Liver (tissue), 9 donors: ENCODE measurements around the gene ANK3. TPM values are rescaled to one million over a fixed set of nuclear protein-coding genes. Genes with fewer than 3 reads are reported as not detected.

Source experiments
- DNase-seq: peaks from one replicate; pipeline ENCODE4 v3.0.0-alpha.2; 2017; ENCODE audit warnings: low spot score
- H3K27ac ChIP-seq, 2 donors: one replicate each; pipeline ENCODE4 v1.7.0; 2013; ENCODE audit warnings: inconsistent platforms in 2 of 2, low read length in 2 of 2, control low read depth in 1 of 2, low read depth in 1 of 2, mild to moderate bottlenecking in 1 of 2
- H3K27me3 ChIP-seq, 4 donors: one replicate each; pipeline versions ENCODE4 v1.6.1 to v1.7.0; 2013; ENCODE audit warnings: low read length in 3 of 4, inconsistent platforms in 1 of 4, mild to moderate bottlenecking in 1 of 4, moderate library complexity in 1 of 4; ENCODE audit not compliant: control insufficient read depth in 4 of 4, insufficient read depth in 4 of 4
- H3K36me3 ChIP-seq, 4 donors: one replicate each; pipeline versions ENCODE4 v1.6.1 to v1.7.0; 2013; ENCODE audit warnings: low read length in 3 of 4, mild to moderate bottlenecking in 3 of 4, low read depth in 1 of 4, moderate library complexity in 1 of 4; ENCODE audit not compliant: control insufficient read depth in 4 of 4, insufficient read depth in 3 of 4
- H3K4me1 ChIP-seq, 4 donors: one replicate each; pipeline versions ENCODE4 v1.6.1 to v1.7.0; 2013; ENCODE audit warnings: low read length in 3 of 4, mild to moderate bottlenecking in 3 of 4, moderate library complexity in 1 of 4; ENCODE audit not compliant: control insufficient read depth in 4 of 4, insufficient read depth in 4 of 4
- H3K4me3 ChIP-seq, 3 donors: one replicate each; pipeline versions ENCODE4 v1.6.1 to v1.7.0; 2013; ENCODE audit warnings: low read length in 3 of 3, control low read depth in 1 of 3, low read depth in 1 of 3, mild to moderate bottlenecking in 1 of 3
- H3K9ac ChIP-seq, 2 donors: one replicate each; pipeline ENCODE4 v1.7.0; 2013; ENCODE audit warnings: low read length in 2 of 2, mild to moderate bottlenecking in 2 of 2, moderate library complexity in 2 of 2, control low read depth in 1 of 2, low read depth in 1 of 2
- H3K9me3 ChIP-seq, 4 donors: one replicate each; pipeline versions ENCODE4 v1.6.1 to v1.7.0; 2013; ENCODE audit warnings: low read length in 3 of 4; ENCODE audit not compliant: control insufficient read depth in 4 of 4
- CTCF ChIP-seq: fragments of 150-350 bp; IDR thresholded peaks from 2 replicates; pipeline ENCODE4 v1.5.1; 2017; ENCODE audit warnings: improper control_type of control experiment, low read depth, low read length; ENCODE audit not compliant: missing input control
- EGR1 ChIP-seq, 2 donors: IDR thresholded peaks; 2 replicates each; pipeline ENCODE4 v1.6.1; 2016 to 2018; ENCODE audit warnings: antibody characterized with exemption in 2 of 2, low read depth in 2 of 2
- FOXA1 ChIP-seq: IDR thresholded peaks from 2 replicates; pipeline ENCODE4 v1.6.1; 2016; ENCODE audit warnings: antibody characterized with exemption
- FOXA2 ChIP-seq: IDR thresholded peaks from 2 replicates; pipeline ENCODE4 v1.6.1; 2016; ENCODE audit warnings: antibody characterized with exemption
- GABPA ChIP-seq, 2 donors: IDR thresholded peaks in 1 of 2; conservative IDR thresholded peaks in 1 of 2; 2 replicates each; pipeline ENCODE4 v1.6.1; 2016; ENCODE audit warnings: antibody characterized with exemption in 2 of 2, mild to moderate bottlenecking in 1 of 2, moderate library complexity in 1 of 2
- HNF4A ChIP-seq, 2 donors: conservative IDR thresholded peaks; 2 replicates each; pipeline ENCODE4 v1.6.1; 2016; ENCODE audit warnings: antibody characterized with exemption in 2 of 2, mild to moderate bottlenecking in 2 of 2
- HNF4G ChIP-seq: IDR thresholded peaks from 2 replicates; pipeline ENCODE4 v1.6.1; 2016; ENCODE audit warnings: antibody characterized with exemption
- JUND ChIP-seq, 2 donors: IDR thresholded peaks; 2 replicates each; pipeline ENCODE4 v1.6.1; 2016; ENCODE audit warnings: antibody characterized with exemption in 2 of 2
- MAX ChIP-seq: IDR thresholded peaks from 2 replicates; pipeline ENCODE4 v1.6.1; 2016; ENCODE audit warnings: antibody characterized with exemption
- NR2F2 ChIP-seq: IDR thresholded peaks from 2 replicates; pipeline ENCODE4 v1.6.1; 2016; ENCODE audit warnings: antibody characterized with exemption
- RAD21 ChIP-seq, 2 donors: IDR thresholded peaks; 2 replicates each; pipeline ENCODE4 v1.6.1; 2016; ENCODE audit warnings: antibody characterized with exemption in 2 of 2, mild to moderate bottlenecking in 2 of 2
- REST ChIP-seq: IDR thresholded peaks from 2 replicates; pipeline ENCODE4 v1.6.1; 2016; ENCODE audit warnings: antibody characterized with exemption, mild to moderate bottlenecking
- RXRA ChIP-seq, 2 donors: IDR thresholded peaks; 2 replicates each; pipeline ENCODE4 v1.6.1; 2017 to 2018; ENCODE audit warnings: antibody characterized with exemption in 2 of 2, mild to moderate bottlenecking in 1 of 2
- SP1 ChIP-seq: IDR thresholded peaks from 2 replicates; pipeline ENCODE4 v1.6.1; 2018; ENCODE audit warnings: antibody characterized with exemption, mild to moderate bottlenecking
- TAF1 ChIP-seq: conservative IDR thresholded peaks from 2 replicates; pipeline ENCODE4 v1.6.1; 2016; ENCODE audit warnings: antibody characterized with exemption, mild to moderate bottlenecking
- YY1 ChIP-seq: IDR thresholded peaks from 2 replicates; pipeline ENCODE4 v1.6.1; 2016; ENCODE audit warnings: antibody characterized with exemption, mild to moderate bottlenecking
- WGBS: extraction: QIAGEN DNeasy Blood & Tissue Kit; methylation state at CpG from one replicate; pipeline ENCODE4 v1.1.7; 2013; 5-methylcytosine and 5-hydroxymethylcytosine counted together
- polyA plus RNA-seq, 2 donors: library from polyadenylated mRNA; stranded (reverse) in 1 of 2; unstranded in 1 of 2; fragments of 200-250 nt in 1 of 2; fragments of >200 nt in 1 of 2; fragmentation: Nextera tagmentation in 1 of 2; extraction: Ambion mirVana in 1 of 2; gene quantifications; one replicate each; pipeline versions ENCODE4 v1.2.1 to v1.2.3, GENCODE V29; 2013 to 2015
- total RNA-seq, 2 donors: library from RNA; depleted of rRNA; stranded (reverse); fragments of >200 nt; gene quantifications; one replicate each; pipeline ENCODE4 v1.2.3, GENCODE V29; 2014
- TF ChIP-seq, protein P1 (sequence below): IDR thresholded peaks from 2 replicates; pipeline ENCODE4 v1.6.1; 2016; ENCODE audit warnings: antibody characterized with exemption
- TF ChIP-seq, protein P2 (sequence below): IDR thresholded peaks from 2 replicates; pipeline ENCODE4 v1.6.1; 2016; ENCODE audit warnings: antibody characterized with exemption
- donor health status: healthy.
- donor health status: healthy.
- donor health status: healthy.
- donor health status: healthy.
- donor health status: healthy.

Gene ANK3
- total and polyA plus RNA-seq, 4 donors: 5.7 to 30.0 (median 9.7) TPM

GRCh38 chr10:60406182-60406581 lies 16.5 kb upstream of the ANK3 start (continued):
- TF ChIP-seq, protein P1, sequence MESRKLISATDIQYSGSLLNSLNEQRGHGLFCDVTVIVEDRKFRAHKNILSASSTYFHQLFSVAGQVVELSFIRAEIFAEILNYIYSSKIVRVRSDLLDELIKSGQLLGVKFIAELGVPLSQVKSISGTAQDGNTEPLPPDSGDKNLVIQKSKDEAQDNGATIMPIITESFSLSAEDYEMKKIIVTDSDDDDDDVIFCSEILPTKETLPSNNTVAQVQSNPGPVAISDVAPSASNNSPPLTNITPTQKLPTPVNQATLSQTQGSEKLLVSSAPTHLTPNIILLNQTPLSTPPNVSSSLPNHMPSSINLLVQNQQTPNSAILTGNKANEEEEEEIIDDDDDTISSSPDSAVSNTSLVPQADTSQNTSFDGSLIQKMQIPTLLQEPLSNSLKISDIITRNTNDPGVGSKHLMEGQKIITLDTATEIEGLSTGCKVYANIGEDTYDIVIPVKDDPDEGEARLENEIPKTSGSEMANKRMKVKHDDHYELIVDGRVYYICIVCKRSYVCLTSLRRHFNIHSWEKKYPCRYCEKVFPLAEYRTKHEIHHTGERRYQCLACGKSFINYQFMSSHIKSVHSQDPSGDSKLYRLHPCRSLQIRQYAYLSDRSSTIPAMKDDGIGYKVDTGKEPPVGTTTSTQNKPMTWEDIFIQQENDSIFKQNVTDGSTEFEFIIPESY: no peak
- TF ChIP-seq YY1 (no peak), RXRA (IDR thresholded peaks at IDR 0.05) (no peak), NR2F2 (no peak), FOXA2 (no peak), EGR1 (IDR thresholded peaks at IDR 0.05; ENCODE audit: low read depth in 2 of 2) (no peak), RAD21 (IDR thresholded peaks at IDR 0.05) (no peak)

DNA sequence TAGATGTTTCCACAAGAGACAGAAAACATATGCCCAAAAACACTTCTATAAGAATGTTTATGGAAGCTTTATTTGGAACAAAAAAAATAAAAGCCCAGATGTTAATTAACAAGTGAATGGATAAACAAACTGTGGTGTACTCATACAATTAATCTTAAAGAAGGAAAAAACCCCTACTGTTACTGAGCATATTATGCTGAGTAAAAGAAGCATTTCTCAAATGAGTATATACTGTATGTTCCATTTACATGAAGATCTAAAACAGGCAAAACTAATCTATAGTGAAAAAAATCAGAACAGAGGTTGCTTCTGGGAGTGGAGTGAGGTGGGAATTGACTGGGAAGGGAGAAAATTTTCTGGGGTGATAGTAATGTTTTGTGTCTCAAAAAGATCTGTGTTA lies 15.5 kb upstream of the ANK3 start:
- no peaks in the 10 kb centered on the region for H3K36me3 ChIP-seq
- no peak for DNase-seq
- no peaks in the 10 kb centered on the region for H3K9me3 ChIP-seq
- no peak overlapping the region for H3K4me3 ChIP-seq
- no peak overlapping the region for H3K9ac ChIP-seq
- TF ChIP-seq NR2F2 (no peak), YY1 (no peak), EGR1 (IDR thresholded peaks at IDR 0.05; ENCODE audit: low read depth in 2 of 2) (no peak), RAD21 (IDR thresholded peaks at IDR 0.05) (no peak), HNF4G (no peak)
- H3K27ac ChIP-seq: no peak overlapping the region
- H3K4me1 ChIP-seq: peaks cover 0 to 6% (median 2%) of the 10 kb centered on the region in 4 donors
- no peaks in the 10 kb centered on the region for H3K27me3 ChIP-seq

GRCh38 chr10:60403168-60403873 lies 13.6 kb upstream of the ANK3 start:
- H3K4me1 ChIP-seq: peaks cover 0 to 6% (median 2%) of the 10 kb centered on the region in 4 donors
- no peaks in the 10 kb centered on the region for H3K9me3 ChIP-seq
- no peak for DNase-seq
- no peak overlapping the region for H3K4me3 ChIP-seq
- TF ChIP-seq HNF4G: peak; percentile 13
- TF ChIP-seq EGR1 (IDR thresholded peaks at IDR 0.05; ENCODE audit: low read depth in 2 of 2): no peak
- TF ChIP-seq RAD21 (IDR thresholded peaks at IDR 0.05): no peak
- TF ChIP-seq SP1: peak; percentile 51
- no peak for TF ChIP-seq FOXA2
- TF ChIP-seq YY1: no peak
- TF ChIP-seq REST: no peak
- TF ChIP-seq GABPA (IDR thresholded peaks at IDR 0.05 in 1 of 2, conservative IDR thresholded peaks at IDR 0.05 in 1 of 2): no peak
- no peak for TF ChIP-seq JUND (IDR thresholded peaks at IDR 0.05)
- TF ChIP-seq MAX: no peak
- no peak for TF ChIP-seq TAF1
- peak; percentile 24 to 42 for TF ChIP-seq HNF4A (conservative IDR thresholded peaks at IDR 0.05)
- TF ChIP-seq, protein P1: no peak
- TF ChIP-seq NR2F2: no peak
- TF ChIP-seq RXRA (IDR thresholded peaks at IDR 0.05): peak in 1 of 2 donors; percentile 20
- TF ChIP-seq, protein P2, sequence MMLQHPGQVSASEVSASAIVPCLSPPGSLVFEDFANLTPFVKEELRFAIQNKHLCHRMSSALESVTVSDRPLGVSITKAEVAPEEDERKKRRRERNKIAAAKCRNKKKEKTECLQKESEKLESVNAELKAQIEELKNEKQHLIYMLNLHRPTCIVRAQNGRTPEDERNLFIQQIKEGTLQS: no peak
- TF ChIP-seq FOXA1: no peak
- TF ChIP-seq CTCF: no peak
- no peak overlapping the region for H3K27ac ChIP-seq
- no peaks in the 10 kb centered on the region for H3K36me3 ChIP-seq
- no peaks in the 10 kb centered on the region for H3K27me3 ChIP-seq
- no peak overlapping the region for H3K9ac ChIP-seq
- WGBS: 71% methylated on average over 8 of the region's 8 CpGs
